GF-D8 (cell line): ENCODE results near the gene WNK4.

ENCODE experiments used
- DNase-seq: peaks from one replicate; lab custom pipeline; 2025; lab: John Stamatoyannopoulos, UW

WNK4 gene

GRCh38 chr17:42797067-42798007 lies 16.9 kb downstream of the WNK4 start:
- DNase-seq, result no peak

GRCh38 chr17:42798011-42798382 lies 17.6 kb downstream of the WNK4 start:
- no peak for DNase-seq

- peak; percentile 29 for DNase-seq
Observed at GRCh38 chr17:42798383-42799380, 18.3 kb downstream of the WNK4 start, which contains the start of the genes CNTD1 and COA3. Gene CNTD1, plus strand, starts transcription at chr17:42798861. Its CDS starts 207 bp downstream, at chr17:42799068. Gene COA3, minus strand, starts transcription at chr17:42798704. Its CDS starts 23 bp downstream, at chr17:42798681.

GRCh38 chr17:42803074-42803883 lies 22.9 kb downstream of the WNK4 start:
- DNase-seq, result no peak

- DNase-seq, result no peak
Observed at GRCh38 chr17:42804918-42805367, 24.5 kb downstream of the WNK4 start.

GRCh38 chr17:42806249-42806648 lies 25.8 kb downstream of the WNK4 start:
- no peak for DNase-seq

- no peak for DNase-seq
Observed at GRCh38 chr17:42809250-42809649, 28.8 kb downstream of the WNK4 start.

GRCh38 chr17:42814633-42815399 lies 34.4 kb downstream of the WNK4 start:
- no peak for DNase-seq

- DNase-seq, result no peak
Observed at GRCh38 chr17:42817866-42818265, 37.5 kb downstream of the WNK4 start.

GRCh38 chr17:42818379-42818778 lies 38.0 kb downstream of the WNK4 start:
- no peak for DNase-seq

GRCh38 chr17:42819939-42820535 lies 39.6 kb downstream of the WNK4 start:
- DNase-seq, result peak; percentile 30

GRCh38 chr17:42821176-42821575 lies 40.8 kb downstream of the WNK4 start:
- no peak for DNase-seq

GRCh38 chr17:42827472-42827871 lies 47.1 kb downstream of the WNK4 start:
- DNase-seq, result no peak

- DNase-seq, result no peak
Observed at GRCh38 chr17:42830971-42831370, 50.6 kb downstream of the WNK4 start.

GRCh38 chr17:42832213-42832933 lies 52.0 kb downstream of the WNK4 start:
- no peak for DNase-seq

- DNase-seq, result peak; percentile 63
Observed at GRCh38 chr17:42832934-42833766, 52.7 kb downstream of the WNK4 start, which contains the start of gene PSME3. Gene PSME3, plus strand, starts transcription at chr17:42833397. Its CDS starts 235 bp downstream, at chr17:42833632.

GRCh38 chr17:42833767-42834422 lies 53.5 kb downstream of the WNK4 start:
- DNase-seq, result no peak

GRCh38 chr17:42835732-42836131 lies 55.3 kb downstream of the WNK4 start:
- no peak for DNase-seq
